Activated T-cell treated with anti-CD3 and anti-CD28 coated beads, Interleukin-2, amount 50 U/mL, for 4 hours (primary cell): ENCODE data around the gene FBXL4. TPM values are rescaled to one million over a fixed set of nuclear protein-coding genes. Genes with fewer than 3 reads are reported as not detected.

Experiments used
- ATAC-seq, 2 donors: fragments of 200-7000 bp; cut with Tn5 transposase; one replicate each; pipeline ENCODE4 v1.10.0; 2021
- DNase-seq: peaks from one replicate; pipeline ENCODE4 v3.0.0-alpha.2; 2020
- H3K27me3 Mint-ChIP-seq: one replicate; pipeline ENCODE4 v1.8.0; 2021; ENCODE audit warnings: low read depth, mixed read lengths
- H3K36me3 Mint-ChIP-seq: one replicate; pipeline ENCODE4 v1.8.0; 2022; ENCODE audit warnings: mixed read lengths; ENCODE audit not compliant: insufficient read depth
- H3K4me1 Mint-ChIP-seq: one replicate; pipeline ENCODE4 v1.8.0; 2021; ENCODE audit warnings: low read depth, mixed read lengths
- H3K4me3 Mint-ChIP-seq: one replicate; pipeline ENCODE4 v1.8.0; 2021; ENCODE audit warnings: mild to moderate bottlenecking, moderate library complexity, mixed read lengths
- H3K9me3 Mint-ChIP-seq: one replicate; pipeline ENCODE4 v1.8.0; 2021; ENCODE audit warnings: mixed read lengths
- total RNA-seq, 3 donors: library from RNA; stranded (reverse); gene quantifications; one replicate each; pipeline ENCODE4 v1.2.1, GENCODE V29; 2021

FBXL4 gene
- total RNA-seq, 3 donors from 2014 or later, result 6.9 to 7.7 (median 7.7) TPM

DNA sequence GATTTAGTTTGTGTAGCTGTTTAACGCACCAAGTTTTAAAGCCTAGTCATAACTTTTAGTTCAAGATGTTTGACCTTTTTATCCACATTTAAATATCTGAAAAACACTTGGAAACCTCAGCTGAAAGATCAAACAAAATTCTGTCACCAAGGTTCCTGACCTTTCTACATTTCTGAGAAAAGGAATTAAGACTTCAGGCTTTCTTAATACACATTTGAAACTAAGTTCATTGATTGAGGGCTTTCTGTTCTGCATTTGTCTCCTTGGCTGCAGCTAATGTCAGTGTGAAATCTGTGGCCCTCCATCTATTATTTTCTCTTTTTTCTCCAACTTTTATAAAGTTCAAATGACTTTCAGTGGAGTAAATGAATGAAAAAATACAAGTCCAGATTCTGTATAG lies 22.7 kb upstream of the FBXL4 start:
- Mint-ChIP-seq H3K27me3 (peaks cover 2% of the 10 kb centered on the region), H3K36me3 (no peaks in the 10 kb centered on the region), H3K4me1 (no peaks in the 10 kb centered on the region), H3K4me3 (no peak overlapping the region), H3K9me3 (peaks cover 5% of the 10 kb centered on the region)
- DNase-seq (no peak), ATAC-seq (no peak)

DNA sequence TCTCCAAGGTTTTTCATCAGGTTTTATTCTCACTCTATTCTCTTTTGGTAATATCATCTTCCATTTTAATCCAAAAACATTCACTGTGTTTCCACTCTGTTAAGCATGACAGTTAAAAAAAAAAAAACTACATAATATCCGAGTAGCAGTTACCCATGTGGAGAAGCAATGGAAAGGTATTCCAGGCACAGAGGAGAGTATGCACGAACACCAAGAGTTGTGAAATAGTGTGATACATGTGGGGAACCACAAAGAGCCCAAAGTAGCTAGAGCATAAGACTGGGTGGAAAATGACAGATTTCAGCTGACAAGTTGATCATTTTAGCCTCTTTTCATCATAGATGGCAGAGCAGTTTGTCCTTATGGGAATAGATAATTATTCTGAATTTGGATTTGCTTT lies 19.9 kb upstream of the FBXL4 start:
- Mint-ChIP-seq H3K4me3 (no peak overlapping the region), H3K27me3 (peaks cover 11% of the 10 kb centered on the region), H3K4me1 (no peaks in the 10 kb centered on the region), H3K9me3 (peaks cover 5% of the 10 kb centered on the region), H3K36me3 (no peaks in the 10 kb centered on the region)
- ATAC-seq (no peak), DNase-seq (no peak)

DNA sequence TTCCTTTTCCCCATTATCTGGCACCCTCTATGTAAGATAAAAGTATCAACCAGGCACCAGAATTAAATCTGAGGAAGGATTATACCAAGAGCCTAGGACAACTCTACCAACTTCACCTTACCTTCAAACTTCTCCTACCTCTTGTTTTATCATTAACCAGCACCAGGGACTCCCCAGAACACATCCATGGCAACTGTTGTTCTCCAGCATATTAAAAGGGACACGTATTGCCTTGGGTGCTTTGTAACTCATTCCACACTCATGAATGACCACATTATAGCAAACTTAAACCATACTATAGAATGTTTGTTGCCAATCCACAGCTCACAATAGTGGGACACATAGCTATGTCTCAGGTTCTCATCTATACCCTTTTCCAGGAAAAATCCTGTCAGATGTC lies 11.9 kb upstream of the FBXL4 start:
- Mint-ChIP-seq H3K9me3 (no peaks in the 10 kb centered on the region), H3K4me3 (no peak overlapping the region)

DNA sequence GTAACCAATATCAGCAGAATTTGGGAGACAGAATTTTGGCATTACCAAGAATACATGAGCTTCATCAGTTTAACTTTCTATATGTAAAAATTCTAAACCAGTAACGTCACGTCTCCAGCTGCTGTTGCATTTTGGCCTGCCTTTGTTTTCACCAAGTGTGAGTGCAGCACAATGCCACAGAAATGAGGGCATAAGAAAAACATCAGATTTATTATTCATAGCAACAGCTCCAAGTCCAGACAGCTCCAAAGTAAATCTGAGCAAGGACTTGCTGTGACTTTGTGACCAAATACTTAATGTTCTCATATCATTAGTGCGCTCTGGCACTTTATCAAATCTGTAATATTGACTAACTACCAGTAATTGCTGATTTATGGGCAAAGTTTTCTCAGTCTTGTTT lies 11.0 kb upstream of the FBXL4 start:
- H3K27me3 Mint-ChIP-seq, result peaks cover 11% of the 10 kb centered on the region
- no peaks in the 10 kb centered on the region for H3K36me3 Mint-ChIP-seq
- H3K4me1 Mint-ChIP-seq, result no peaks in the 10 kb centered on the region
- H3K9me3 Mint-ChIP-seq, result no peaks in the 10 kb centered on the region
- DNase-seq (no peak), ATAC-seq (no peak)
- H3K4me3 Mint-ChIP-seq, result no peak overlapping the region

More for the DNA sequence above, 11.9 kb upstream of the FBXL4 start:
- Mint-ChIP-seq H3K36me3 (no peaks in the 10 kb centered on the region), H3K27me3 (peaks cover 13% of the 10 kb centered on the region), H3K4me1 (no peaks in the 10 kb centered on the region)
- no peak for DNase-seq
- ATAC-seq, result no peak

DNA sequence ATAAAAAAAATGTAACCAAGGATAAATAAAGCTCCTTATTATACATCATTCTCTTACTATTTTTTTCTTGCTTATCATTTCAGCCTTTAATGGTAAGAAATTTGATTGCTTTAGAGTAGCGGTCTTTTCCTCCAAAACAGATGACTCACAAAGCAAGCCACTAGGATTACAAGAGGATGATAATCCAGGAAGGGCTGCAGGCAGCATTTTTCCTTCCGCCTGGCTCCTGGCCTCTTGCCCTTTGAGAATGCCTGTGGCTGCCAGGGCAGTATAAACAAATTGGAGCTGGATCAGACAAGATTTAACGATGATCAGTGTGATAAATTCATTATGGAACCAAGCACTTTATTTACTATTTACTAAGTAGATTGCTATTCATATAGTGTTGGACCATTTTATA lies 9.7 kb upstream of the FBXL4 start:
- Mint-ChIP-seq H3K4me3 (no peak overlapping the region), H3K27me3 (peaks cover 5% of the 10 kb centered on the region), H3K4me1 (no peaks in the 10 kb centered on the region), H3K9me3 (no peaks in the 10 kb centered on the region), H3K36me3 (no peaks in the 10 kb centered on the region)
- ATAC-seq (no peak), DNase-seq (no peak)

DNA sequence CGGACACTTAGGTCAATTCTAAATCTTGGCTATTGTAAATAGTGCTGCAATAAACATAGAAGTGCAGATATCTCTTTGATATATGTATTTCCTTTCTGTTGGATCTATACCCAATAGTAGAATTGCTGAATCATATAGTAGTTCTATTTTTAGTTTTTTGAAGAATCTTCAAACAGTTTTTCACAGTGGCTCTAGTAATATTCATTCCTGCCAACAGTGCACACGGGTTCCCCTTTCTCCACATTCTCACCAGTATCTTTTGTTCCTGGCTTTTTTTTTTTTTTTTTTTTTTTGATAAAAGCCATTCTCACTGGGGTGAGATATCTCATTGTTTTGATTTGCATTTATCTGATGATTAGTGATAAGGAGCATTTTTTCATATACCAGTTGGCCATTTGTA lies 1.8 kb upstream of the FBXL4 start:
- Mint-ChIP-seq H3K4me1 (peaks cover 29% of the 10 kb centered on the region), H3K9me3 (no peaks in the 10 kb centered on the region), H3K4me3 (no peak overlapping the region), H3K27me3 (peaks cover 2% of the 10 kb centered on the region), H3K36me3 (no peaks in the 10 kb centered on the region)
- ATAC-seq (no peak), DNase-seq (no peak)

DNA sequence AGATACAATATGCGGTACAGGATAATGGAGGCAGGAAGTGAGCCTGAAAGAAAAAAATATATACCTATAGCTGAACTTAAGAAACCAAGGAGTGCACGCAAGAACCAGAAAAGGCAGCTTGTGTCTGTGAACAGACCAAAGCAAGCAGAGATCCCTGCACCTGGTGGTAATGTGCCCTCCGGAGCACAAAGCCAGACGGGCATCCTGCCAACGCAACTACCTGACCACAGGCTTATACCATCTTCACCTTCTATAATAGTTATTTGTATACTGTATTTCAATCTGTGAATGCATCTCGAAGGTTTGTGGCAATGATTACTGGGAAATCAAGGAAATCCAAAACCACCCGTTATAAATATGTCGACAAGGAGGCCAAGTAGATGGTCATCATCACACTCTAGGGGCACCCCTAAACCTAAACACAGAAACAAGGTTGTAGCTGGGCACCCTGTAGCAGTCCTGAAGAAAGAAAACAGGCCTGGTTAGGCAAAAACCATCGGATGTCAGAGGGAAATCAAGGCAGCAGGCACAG lies 801 bp downstream of the FBXL4 start:
- no peak for ATAC-seq
- no peaks in the 10 kb centered on the region for H3K27me3 Mint-ChIP-seq
- peak overlapping the region; percentile 95 for H3K4me3 Mint-ChIP-seq
- peaks cover 9% of the 10 kb centered on the region for H3K9me3 Mint-ChIP-seq
- peaks cover 14% of the 10 kb centered on the region for H3K36me3 Mint-ChIP-seq
- H3K4me1 Mint-ChIP-seq, result peaks cover 40% of the 10 kb centered on the region
- peak; percentile 12 for DNase-seq

DNA sequence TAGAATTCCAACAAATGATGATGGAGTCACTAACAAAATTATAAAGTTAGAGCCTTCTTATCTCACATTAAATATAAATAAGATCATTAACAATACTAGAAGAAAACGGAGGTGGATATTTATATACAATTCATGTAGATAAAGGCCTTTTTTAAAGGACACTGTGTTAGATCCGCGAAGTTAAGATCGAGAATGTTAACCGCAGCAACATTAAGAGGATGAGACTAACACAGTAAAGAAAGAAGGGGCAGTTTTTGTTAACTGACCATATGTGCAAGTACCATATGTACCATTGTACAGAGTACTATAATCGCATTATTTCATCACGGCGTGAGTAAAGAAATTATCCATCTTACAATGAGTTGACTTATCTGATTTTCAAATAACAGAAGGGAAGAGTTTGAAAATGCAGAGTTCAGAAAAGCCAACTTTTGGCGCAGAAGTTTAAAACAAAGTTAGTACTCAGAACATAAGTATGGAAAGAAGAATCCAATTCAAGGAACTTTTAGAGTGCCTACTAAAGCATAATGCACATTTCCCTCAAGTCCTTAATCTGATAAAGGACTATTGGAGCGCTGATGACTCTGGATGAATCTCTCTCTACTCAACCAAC lies 1.4 kb downstream of the FBXL4 start:
- H3K9me3 Mint-ChIP-seq, result peaks cover 11% of the 10 kb centered on the region
- ATAC-seq (no peak), DNase-seq (no peak)
- peak overlapping the region; percentile 95 for H3K4me3 Mint-ChIP-seq
- no peaks in the 10 kb centered on the region for H3K27me3 Mint-ChIP-seq
- H3K36me3 Mint-ChIP-seq, result peaks cover 17% of the 10 kb centered on the region
- peaks cover 43% of the 10 kb centered on the region for H3K4me1 Mint-ChIP-seq

DNA sequence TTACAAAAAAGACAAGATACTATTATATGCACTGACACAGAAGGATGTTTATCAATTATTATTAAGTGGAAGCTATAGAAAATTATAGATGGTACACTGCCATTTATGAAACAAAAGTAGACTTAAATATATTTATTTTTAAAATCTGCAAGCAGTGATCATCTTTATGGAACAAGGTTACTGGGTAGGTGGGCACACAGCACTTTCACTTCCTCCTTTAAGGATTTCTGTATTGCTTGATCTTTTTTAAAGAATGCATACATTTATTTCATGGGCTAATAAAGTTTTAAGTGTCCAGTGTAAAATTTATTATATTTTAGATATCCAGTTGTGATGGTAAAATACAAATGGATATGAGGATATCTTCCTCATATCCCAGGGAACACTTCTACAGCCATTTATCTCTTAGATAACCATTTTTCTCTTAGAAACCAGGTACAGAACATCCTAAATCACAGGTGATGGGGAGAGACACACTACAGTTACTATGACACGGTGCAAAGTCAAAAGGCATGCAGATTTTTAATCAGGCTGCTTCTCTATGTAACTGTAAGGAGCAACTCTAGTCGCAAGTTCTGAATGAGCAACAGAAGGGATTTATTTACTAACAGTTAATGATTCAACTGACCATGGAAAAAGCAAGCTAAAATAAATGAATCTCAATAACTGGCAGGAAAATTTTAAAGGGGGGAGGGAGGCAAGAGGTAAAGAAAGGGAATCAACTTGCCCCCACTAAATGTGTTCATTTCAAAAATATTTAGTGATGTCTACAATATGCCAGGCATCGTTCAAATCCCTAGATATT lies 2.2 kb downstream of the FBXL4 start:
- ATAC-seq (no peak), DNase-seq (no peak)
- H3K9me3 Mint-ChIP-seq, result peaks cover 18% of the 10 kb centered on the region
- peaks cover 23% of the 10 kb centered on the region for H3K36me3 Mint-ChIP-seq
- peaks cover 47% of the 10 kb centered on the region for H3K4me1 Mint-ChIP-seq
- H3K27me3 Mint-ChIP-seq, result no peaks in the 10 kb centered on the region
- H3K4me3 Mint-ChIP-seq, result peak overlapping the region; percentile 95

DNA sequence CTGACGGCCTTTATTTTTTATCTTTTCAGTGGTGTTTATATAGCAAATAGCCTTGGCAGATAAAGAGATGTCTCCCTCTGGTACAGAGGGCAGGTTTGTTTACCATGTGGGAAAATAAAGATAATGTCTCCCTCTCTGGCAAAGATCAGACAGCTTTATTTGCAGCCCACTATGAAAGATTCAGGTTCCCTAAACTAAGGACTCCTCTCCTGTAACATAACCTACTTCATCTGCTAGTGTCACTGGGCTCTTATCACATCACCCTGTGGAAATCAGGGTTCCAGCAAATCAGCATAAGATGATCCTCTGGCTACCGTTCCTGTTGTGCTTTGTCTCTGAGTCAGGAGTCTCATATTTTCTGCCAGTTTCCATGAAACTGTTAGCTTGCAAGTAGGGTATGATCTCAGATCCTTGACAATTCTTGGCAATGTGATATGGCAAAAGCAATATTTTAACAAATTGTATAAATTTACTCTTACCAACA lies 3.1 kb downstream of the FBXL4 start:
- Mint-ChIP-seq H3K4me3 (no peak overlapping the region), H3K4me1 (peaks cover 45% of the 10 kb centered on the region), H3K27me3 (no peaks in the 10 kb centered on the region), H3K36me3 (peaks cover 28% of the 10 kb centered on the region), H3K9me3 (peaks cover 23% of the 10 kb centered on the region)
- DNase-seq, result no peak
- ATAC-seq, result no peak

DNA sequence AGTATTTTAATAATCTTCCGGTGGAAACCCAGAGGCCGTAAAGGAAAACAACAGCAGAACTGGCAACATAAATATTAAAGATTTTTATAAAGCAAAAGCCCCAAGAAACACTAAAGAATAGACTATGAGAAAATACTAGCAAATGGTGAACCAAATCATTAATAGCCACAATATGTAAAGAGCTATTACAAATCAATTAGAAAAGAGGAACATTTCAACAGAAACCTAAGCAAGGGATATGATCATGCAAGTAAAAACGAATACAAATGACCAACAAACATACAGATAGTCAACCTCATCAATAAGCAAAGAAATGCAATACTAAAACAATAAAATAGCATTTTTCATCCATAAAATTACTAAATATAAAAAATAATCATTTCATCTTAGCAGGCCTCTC lies 3.6 kb downstream of the FBXL4 start:
- no peak for DNase-seq
- H3K27me3 Mint-ChIP-seq, result no peaks in the 10 kb centered on the region
- no peak overlapping the region for H3K4me3 Mint-ChIP-seq
- H3K36me3 Mint-ChIP-seq, result peaks cover 33% of the 10 kb centered on the region
- no peak for ATAC-seq
- peaks cover 27% of the 10 kb centered on the region for H3K9me3 Mint-ChIP-seq
- H3K4me1 Mint-ChIP-seq, result peaks cover 42% of the 10 kb centered on the region

DNA sequence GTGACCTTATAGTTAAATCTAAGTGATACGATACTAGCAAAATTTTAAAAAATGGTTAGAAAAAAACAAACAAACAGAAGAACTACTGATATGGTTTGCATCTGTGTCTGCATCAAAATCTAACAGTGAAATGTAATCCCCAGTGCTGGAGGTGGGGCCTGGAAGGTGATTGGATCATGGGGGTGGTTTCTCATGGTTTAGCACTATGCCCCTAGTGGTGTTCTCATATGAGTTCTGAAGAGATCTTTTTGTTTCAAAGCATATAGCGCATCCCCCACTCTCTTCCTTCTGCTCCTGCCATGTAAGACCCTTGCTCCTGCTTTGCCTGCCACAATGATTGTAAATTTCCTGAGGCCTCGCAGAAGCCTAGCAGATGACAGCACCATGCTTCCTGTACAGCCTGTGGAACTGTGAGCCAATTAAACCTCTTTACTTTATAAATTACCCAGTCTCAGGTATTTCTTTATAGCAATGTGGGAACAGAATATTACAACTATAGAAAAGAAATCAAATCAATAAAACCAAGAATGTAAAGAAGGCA lies 5.4 kb downstream of the FBXL4 start:
- ATAC-seq (no peak), DNase-seq (no peak)
- Mint-ChIP-seq H3K9me3 (peaks cover 29% of the 10 kb centered on the region), H3K36me3 (peaks cover 34% of the 10 kb centered on the region), H3K4me3 (no peak overlapping the region), H3K4me1 (peaks cover 51% of the 10 kb centered on the region), H3K27me3 (no peaks in the 10 kb centered on the region)

DNA sequence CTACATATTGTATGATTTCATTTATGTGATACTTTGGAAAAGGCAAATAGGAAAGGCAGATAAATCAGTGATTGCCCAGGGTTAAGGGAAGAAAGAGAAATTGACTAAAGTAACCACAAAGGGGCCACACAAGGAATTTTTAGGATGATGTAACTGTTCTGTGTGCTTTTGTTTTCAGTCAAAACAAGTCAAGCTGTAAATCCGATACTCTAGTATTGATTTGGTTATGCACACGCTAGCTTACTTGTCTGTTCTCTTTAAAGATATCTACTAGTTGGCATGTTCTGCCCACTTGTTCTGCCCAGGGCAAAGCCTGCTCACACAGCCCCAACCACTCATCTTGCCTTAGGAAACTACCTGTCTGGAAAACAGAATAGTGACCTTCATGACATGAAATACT lies 6.4 kb downstream of the FBXL4 start:
- Mint-ChIP-seq H3K36me3 (peaks cover 34% of the 10 kb centered on the region), H3K27me3 (no peaks in the 10 kb centered on the region), H3K9me3 (peaks cover 29% of the 10 kb centered on the region), H3K4me1 (peaks cover 44% of the 10 kb centered on the region), H3K4me3 (no peak overlapping the region)
- no peak for DNase-seq
- no peak for ATAC-seq

DNA sequence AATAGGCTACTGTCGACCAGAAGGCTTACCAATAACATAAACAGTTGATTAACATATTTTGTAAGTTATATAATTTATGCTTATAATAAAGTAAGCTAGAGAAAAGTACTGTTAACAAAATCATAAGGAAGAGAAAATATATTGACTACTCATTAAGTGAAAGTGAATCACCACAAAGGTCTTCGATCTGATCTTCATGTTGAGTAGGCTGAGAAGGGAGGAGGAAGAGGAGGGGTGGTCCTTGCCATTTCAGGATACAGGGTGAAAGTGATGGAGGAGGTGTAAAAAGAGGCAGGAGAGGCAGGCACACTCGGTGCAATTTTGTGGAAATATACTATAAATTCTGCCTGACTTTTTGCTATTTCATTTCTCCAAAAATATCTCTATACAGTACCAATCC lies 10.4 kb downstream of the FBXL4 start:
- Mint-ChIP-seq H3K9me3 (peaks cover 23% of the 10 kb centered on the region), H3K4me1 (peaks cover 50% of the 10 kb centered on the region), H3K27me3 (no peaks in the 10 kb centered on the region), H3K4me3 (no peak overlapping the region), H3K36me3 (peaks cover 43% of the 10 kb centered on the region)
- DNase-seq (no peak), ATAC-seq (no peak)

DNA sequence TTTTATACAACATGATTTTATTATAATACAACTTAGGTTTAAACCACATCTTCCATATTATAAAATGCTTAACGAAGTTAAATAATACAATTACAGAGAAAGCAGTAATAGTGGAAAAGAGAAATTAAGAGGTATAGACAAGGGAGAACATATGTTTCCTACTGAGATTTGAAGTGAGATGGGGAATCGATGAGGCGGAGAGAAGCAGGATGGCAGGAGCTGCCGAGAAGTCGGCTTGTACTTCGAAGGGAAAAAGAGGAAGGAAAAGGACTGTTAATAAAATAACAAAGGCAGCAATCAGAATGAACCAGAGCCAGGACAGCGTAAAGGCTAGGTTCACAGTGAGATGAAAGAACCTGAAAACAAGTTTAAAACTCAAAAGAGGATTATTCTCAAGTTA lies 15.4 kb downstream of the FBXL4 start:
- H3K4me1 Mint-ChIP-seq, result peaks cover 47% of the 10 kb centered on the region
- no peaks in the 10 kb centered on the region for H3K9me3 Mint-ChIP-seq
- H3K27me3 Mint-ChIP-seq, result no peaks in the 10 kb centered on the region
- no peak overlapping the region for H3K4me3 Mint-ChIP-seq
- DNase-seq (no peak), ATAC-seq (no peak)
- peaks cover 35% of the 10 kb centered on the region for H3K36me3 Mint-ChIP-seq
